GM18858 (cell line): ENCODE data around the gene SCD5.

Source experiments
- ATAC-seq: cut with Tn5 transposase; IDR thresholded peaks from one replicate; pipeline ENCODE4 v1.9.1; 2021; ENCODE audit not compliant: unreplicated experiment

The SCD5 gene

GRCh38 chr4:82696117-82696860 lies 102.3 kb downstream of the SCD5 start:
- no peak for ATAC-seq

DNA sequence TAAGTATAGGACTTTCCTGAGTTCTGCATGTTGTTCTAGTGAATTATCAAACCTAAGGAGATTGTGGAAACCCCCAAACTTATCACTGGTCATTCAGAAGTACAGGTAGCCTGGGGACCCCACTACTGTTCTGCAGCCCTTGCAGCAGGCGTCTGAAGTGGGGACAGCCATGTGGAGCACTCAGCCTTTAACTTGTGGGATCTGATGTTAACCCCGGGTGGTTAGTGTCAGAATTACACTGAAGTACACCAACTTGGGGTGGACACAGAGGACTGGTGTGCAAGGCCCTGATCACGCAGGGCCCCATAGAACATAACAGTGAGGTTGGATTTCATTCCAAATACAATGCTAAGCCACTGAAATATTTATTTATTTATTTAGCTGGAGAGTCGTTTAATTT lies 103.7 kb downstream of the SCD5 start:
- ATAC-seq, result no peak

DNA sequence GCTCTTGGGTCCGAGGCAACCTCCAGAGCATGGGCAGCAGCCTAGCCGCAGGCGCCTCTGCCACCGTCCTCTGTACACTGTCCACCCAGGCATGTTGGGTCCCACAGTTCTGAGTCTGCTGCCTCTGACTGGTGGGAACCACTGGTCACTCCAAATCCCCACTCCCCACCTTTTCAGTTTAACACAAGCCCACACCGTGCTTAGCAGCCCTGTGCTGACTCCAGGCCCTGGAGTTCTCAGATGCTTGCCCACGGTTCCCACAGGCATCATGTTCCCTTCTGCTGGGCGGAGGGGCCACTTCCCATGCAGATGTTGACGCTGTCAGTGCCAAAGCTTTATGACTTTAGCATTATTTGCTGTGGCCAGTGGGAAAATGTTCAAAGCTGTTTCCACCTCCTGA lies 104.5 kb downstream of the SCD5 start:
- no peak for ATAC-seq

- no peak for ATAC-seq
Observed at GRCh38 chr4:82692101-82692780, 106.4 kb downstream of the SCD5 start.

- ATAC-seq, result no peak
Observed at GRCh38 chr4:82691431-82691830, 107.2 kb downstream of the SCD5 start.

GRCh38 chr4:82688091-82688795 lies 110.4 kb downstream of the SCD5 start:
- ATAC-seq, result no peak

- ATAC-seq, result no peak
Observed at GRCh38 chr4:82687531-82687930, 111.1 kb downstream of the SCD5 start.

- no peak for ATAC-seq
Observed at GRCh38 chr4:82681754-82682153, 116.8 kb downstream of the SCD5 start.

GRCh38 chr4:82680834-82681233 lies 117.8 kb downstream of the SCD5 start:
- ATAC-seq, result no peak

DNA sequence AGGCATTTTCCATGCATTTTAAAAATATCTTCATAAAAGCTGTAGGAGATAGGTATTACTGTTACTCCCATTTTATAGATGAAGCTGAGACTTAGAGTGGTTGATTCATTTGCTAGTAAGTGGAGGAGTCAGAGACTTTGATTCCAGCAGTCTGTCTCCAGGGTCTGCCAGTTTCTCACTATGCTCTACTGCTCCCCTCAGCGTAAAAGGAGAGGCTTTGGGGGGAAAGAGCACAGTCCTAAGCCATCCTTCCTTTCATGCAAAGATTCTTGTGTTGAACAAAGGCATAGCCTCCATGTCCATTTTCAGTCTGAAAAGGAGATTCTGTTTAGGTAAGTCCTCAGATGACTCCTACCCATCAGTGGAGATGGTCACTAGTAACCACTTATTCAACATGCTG lies 119.1 kb downstream of the SCD5 start:
- ATAC-seq, result no peak

GRCh38 chr4:82678051-82678450 lies 120.5 kb downstream of the SCD5 start:
- no peak for ATAC-seq

- no peak for ATAC-seq
Observed at GRCh38 chr4:82677327-82677726, 121.3 kb downstream of the SCD5 start.

GRCh38 chr4:82667761-82668480 lies 130.7 kb downstream of the SCD5 start:
- no peak for ATAC-seq

GRCh38 chr4:82666970-82667665 lies 131.5 kb downstream of the SCD5 start:
- ATAC-seq, result no peak

- ATAC-seq, result no peak
Observed at GRCh38 chr4:82661181-82661992, 137.2 kb downstream of the SCD5 start.

DNA sequence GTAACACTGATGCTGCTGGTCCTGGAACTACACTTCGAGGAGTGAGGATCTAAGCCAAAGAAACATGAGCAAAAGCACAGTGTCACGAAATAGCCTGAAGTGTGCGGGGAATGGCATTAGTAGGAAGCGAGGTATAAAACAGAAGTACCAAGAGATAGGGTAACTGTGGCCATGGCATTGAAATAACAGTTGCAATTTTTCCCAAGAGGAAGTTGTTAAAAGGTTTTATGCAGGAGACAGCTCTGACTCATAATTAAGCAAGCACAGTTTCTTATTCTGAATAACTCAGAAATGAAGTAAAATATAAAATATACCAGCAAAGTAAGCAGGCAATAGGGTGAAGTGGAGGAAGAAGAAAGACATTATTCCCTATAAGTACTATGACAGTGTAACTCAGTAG lies 146.5 kb downstream of the SCD5 start:
- ATAC-seq, result no peak

GRCh38 chr4:82650868-82651267 lies 147.7 kb downstream of the SCD5 start:
- ATAC-seq, result no peak

DNA sequence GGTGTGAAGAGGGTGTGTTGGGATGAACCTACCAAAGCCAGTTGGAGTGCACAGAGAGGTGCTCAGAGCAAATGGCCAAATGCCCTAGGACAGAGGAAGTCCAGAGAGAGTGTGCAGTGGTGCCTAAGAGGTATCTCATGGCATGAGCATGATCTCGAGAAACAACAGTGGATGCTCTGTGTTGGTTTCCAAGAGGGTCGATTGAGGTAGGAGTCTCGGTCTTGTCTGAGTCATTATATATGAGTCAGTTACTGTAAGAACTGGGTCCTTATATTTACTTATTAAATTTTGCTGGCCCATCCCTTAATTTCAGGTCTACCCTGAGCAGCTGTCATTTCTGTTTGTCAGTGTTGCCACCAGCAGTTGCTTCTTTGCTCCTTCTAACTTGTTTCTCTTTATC lies 150.2 kb downstream of the SCD5 start:
- no peak for ATAC-seq

GRCh38 chr4:82645936-82646565 lies 152.5 kb downstream of the SCD5 start:
- no peak for ATAC-seq

GRCh38 chr4:82644734-82645126 lies 153.9 kb downstream of the SCD5 start:
- no peak for ATAC-seq
